Hypothalamus (tissue), 51 donors: ENCODE measurements around the gene ARHGAP20.

ENCODE experiments used
- DNase-seq, 51 donors: peaks; one replicate each; lab custom pipeline; 2025; lab: John Stamatoyannopoulos, UW

Gene ARHGAP20

DNA sequence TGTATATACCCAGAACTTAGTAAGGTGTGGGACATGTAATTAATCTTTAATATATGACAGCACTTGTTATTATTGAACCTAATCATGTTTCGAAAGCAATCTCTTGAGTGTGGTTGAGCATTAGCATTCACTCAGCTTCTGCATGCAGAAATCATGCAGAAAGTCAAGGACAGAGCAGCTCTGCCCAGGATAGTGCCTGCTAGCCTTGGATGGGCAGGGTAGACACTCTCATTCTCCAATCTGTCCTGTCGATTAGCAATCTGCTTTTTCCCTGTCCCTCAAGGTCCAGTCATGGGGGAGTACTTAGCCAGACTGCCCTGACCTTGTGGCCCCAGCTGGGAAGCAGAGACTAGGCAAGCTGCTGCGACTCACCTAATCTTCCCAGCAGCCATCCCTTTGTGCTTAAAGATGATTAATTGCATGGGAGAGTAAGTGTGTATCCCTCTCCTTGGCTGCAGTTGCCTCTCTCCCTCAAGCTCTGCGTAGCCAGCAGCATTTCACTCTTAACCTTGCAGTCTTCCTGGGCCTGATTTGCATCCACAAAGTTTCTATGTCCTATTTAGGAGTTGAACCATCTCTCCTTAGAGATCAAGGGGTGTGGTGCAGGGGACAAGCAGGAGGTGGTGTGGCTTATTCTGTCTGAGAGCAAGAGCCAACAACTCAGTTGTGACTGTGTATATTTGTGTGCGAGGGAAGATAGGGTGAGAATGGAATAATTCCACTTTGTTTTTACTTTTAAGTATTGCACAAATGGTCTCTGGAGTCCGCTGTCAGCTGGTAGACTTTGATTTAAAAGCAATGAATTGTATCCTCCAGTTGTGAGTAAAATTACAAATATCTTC, 181.1 kb downstream of the ARHGAP20 start:
- no peak for DNase-seq

DNA sequence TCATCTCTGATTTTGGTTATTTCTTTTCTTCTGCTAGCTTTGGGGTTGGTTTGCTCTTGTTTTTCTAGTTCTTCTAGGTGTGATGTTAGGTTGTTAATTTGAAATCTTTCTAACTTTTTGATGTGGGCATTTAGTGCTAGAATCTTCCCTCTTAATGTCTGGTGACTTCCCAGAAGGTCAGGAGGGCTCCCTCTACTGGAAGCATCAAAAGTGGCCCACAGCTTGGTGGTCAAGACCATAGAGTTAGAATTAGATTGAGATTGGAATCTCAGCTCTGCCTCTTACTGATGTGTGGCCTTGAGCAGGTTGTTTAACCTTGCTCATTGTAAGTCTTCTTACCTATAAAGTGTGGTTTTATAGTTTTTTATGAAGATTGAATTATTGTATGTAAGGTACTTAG, 183.2 kb downstream of the ARHGAP20 start:
- DNase-seq = no peak

DNA sequence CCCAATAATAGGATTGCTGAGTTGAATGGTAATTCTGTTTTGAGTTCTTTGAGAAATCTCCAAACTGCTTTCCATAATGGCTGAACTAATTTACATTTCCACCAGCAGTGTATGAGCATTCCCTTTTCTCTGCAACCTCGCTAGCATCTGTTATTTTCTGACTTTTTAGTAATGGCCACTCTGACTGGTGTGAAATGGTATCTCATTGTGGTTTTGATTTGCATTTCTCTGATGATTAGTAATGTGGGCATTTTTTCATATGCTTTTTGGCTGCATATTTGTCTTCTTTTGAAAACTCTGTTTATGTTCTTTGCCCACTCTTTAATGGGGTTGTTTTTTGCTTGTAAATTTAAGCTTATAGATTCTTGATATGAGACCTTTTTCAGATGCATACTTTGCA, 185.1 kb downstream of the ARHGAP20 start:
- DNase-seq = no peak
